ENCODE results near the gene SPDYE5.

GRCh38 chr7:75532639-75533038 is 40.5 kb downstream of the SPDYE5 start:
- TF ChIP-seq CTCF (IDR thresholded peaks at IDR 0.05; ENCODE audit: low read depth, low read length) (no peak), EZH2phosphoT487 (IDR thresholded peaks at IDR 0.05; ENCODE audit: low read depth) (no peak)

All from OCI-LY3 (cell line).